ENCODE results near the gene OR52A5.
"Not testable (repeated sequence)": the region's sequence is repeated elsewhere in the genome, so short reads cannot be mapped to it uniquely, and the experiment has no call there.

GRCh38 chr11:5164807-5165206, 26.7 kb upstream of the OR52A5 start:
- TF ChIP-seq CTCF (IDR thresholded peaks at IDR 0.05; ENCODE audit: low read length); EZH2phosphoT487 (IDR thresholded peaks at IDR 0.05; ENCODE audit: low read length); EZH2 (optimal IDR thresholded peaks at IDR 0.05; ENCODE audit: low read depth, low read length): not testable (repeated sequence)

Measured in MM.1S (cell line).